Measurements from ENCODE around the gene LRBA. TPM values are rescaled to one million over a fixed set of nuclear protein-coding genes. Genes with fewer than 3 reads are reported as not detected.

LRBA gene
- total RNA-seq, 2 experiments from 2014 or later: 53.7 to 54.6 TPM

- Mint-ChIP-seq H3K27ac (no peak overlapping the region), H3K4me3 (no peak overlapping the region), H3K36me3 (ENCODE audit: low read depth) (peaks cover 22% of the 10 kb centered on the region), H3K4me1 (ENCODE audit: low read depth) (no peaks in the 10 kb centered on the region), H3K9me3 (peaks cover 5% of the 10 kb centered on the region), H3K27me3 (ENCODE audit: low read depth) (no peaks in the 10 kb centered on the region)
- CTCF ChIA-PET: no interaction called here
- intact Hi-C loops (cut with micrococcal nuclease): no loop called here
- no peak for DNase-seq
These were observed 567.7 kb downstream of the LRBA start for GRCh38 chr4:150447356-150447755.

- Mint-ChIP-seq H3K4me3 (no peak overlapping the region), H3K27ac (no peak overlapping the region), H3K4me1 (ENCODE audit: low read depth) (peaks cover 15% of the 10 kb centered on the region), H3K9me3 (no peaks in the 10 kb centered on the region), H3K27me3 (ENCODE audit: low read depth) (no peaks in the 10 kb centered on the region), H3K36me3 (ENCODE audit: low read depth) (peaks cover 19% of the 10 kb centered on the region)
- DNase-seq: no peak
- intact Hi-C loops (cut with micrococcal nuclease): loop anchor here (5.0 kb wide), 1 partner anchor 523 kb away; no protein-coding TSS in a partner anchor
- CTCF ChIA-PET: no interaction called here
These were observed 575.6 kb downstream of the LRBA start for GRCh38 chr4:150439451-150439933.

- H3K4me3 Mint-ChIP-seq: no peak overlapping the region
- CTCF ChIA-PET: interaction anchor here (0.6 kb wide), 1 partner anchor 595 kb away, joined by 3 read pairs; no protein-coding TSS in a partner anchor
- peaks cover 15% of the 10 kb centered on the region for H3K4me1 Mint-ChIP-seq (ENCODE audit: low read depth)
- intact Hi-C loops (cut with micrococcal nuclease): loop anchor here (1.0 to 5.0 kb wide), 5 partner anchors 82 to 663 kb away; partner anchors contain the start of gene RPS3A
- peaks cover 15% of the 10 kb centered on the region for H3K36me3 Mint-ChIP-seq (ENCODE audit: low read depth)
- peak; percentile 42 for DNase-seq
- H3K27ac Mint-ChIP-seq: peak overlapping the region; percentile 66
- no peaks in the 10 kb centered on the region for H3K27me3 Mint-ChIP-seq (ENCODE audit: low read depth)
- H3K9me3 Mint-ChIP-seq: no peaks in the 10 kb centered on the region
These were observed 578.3 kb downstream of the LRBA start for GRCh38 chr4:150436598-150437370.

GRCh38 chr4:150431221-150431620 lies 583.9 kb downstream of the LRBA start:
- Mint-ChIP-seq H3K27me3 (ENCODE audit: low read depth) (no peaks in the 10 kb centered on the region), H3K4me1 (ENCODE audit: low read depth) (peaks cover 3% of the 10 kb centered on the region), H3K36me3 (ENCODE audit: low read depth) (peaks cover 19% of the 10 kb centered on the region), H3K27ac (no peak overlapping the region), H3K9me3 (no peaks in the 10 kb centered on the region), H3K4me3 (no peak overlapping the region)
- CTCF ChIA-PET: no interaction called here
- DNase-seq: no peak
- intact Hi-C loops (cut with micrococcal nuclease): no loop called here

GRCh38 chr4:150425161-150425560 lies 589.9 kb downstream of the LRBA start:
- H3K4me3 Mint-ChIP-seq: no peak overlapping the region
- no peak for DNase-seq
- CTCF ChIA-PET: no interaction called here
- H3K27me3 Mint-ChIP-seq (ENCODE audit: low read depth): no peaks in the 10 kb centered on the region
- no peak overlapping the region for H3K27ac Mint-ChIP-seq
- intact Hi-C loops (cut with micrococcal nuclease): no loop called here
- peaks cover 12% of the 10 kb centered on the region for H3K36me3 Mint-ChIP-seq (ENCODE audit: low read depth)
- no peaks in the 10 kb centered on the region for H3K9me3 Mint-ChIP-seq
- H3K4me1 Mint-ChIP-seq (ENCODE audit: low read depth): no peaks in the 10 kb centered on the region

- Mint-ChIP-seq H3K4me1 (ENCODE audit: low read depth) (no peaks in the 10 kb centered on the region), H3K27ac (no peak overlapping the region), H3K27me3 (ENCODE audit: low read depth) (no peaks in the 10 kb centered on the region), H3K9me3 (no peaks in the 10 kb centered on the region), H3K4me3 (no peak overlapping the region), H3K36me3 (ENCODE audit: low read depth) (peaks cover 12% of the 10 kb centered on the region)
- no peak for DNase-seq
- intact Hi-C loops (cut with micrococcal nuclease): no loop called here
- CTCF ChIA-PET: interaction anchor here (0.9 kb wide), 1 partner anchor 443 kb away, joined by 9 read pairs; no protein-coding TSS in a partner anchor
These were observed 591.6 kb downstream of the LRBA start for GRCh38 chr4:150423503-150423902.

- CTCF ChIA-PET: interaction anchor here (0.9 kb wide), 1 partner anchor 443 kb away, joined by 9 read pairs; no protein-coding TSS in a partner anchor
- H3K4me3 Mint-ChIP-seq: no peak overlapping the region
- intact Hi-C loops (cut with micrococcal nuclease): no loop called here
- H3K9me3 Mint-ChIP-seq: no peaks in the 10 kb centered on the region
- no peaks in the 10 kb centered on the region for H3K27me3 Mint-ChIP-seq (ENCODE audit: low read depth)
- peaks cover 12% of the 10 kb centered on the region for H3K36me3 Mint-ChIP-seq (ENCODE audit: low read depth)
- no peaks in the 10 kb centered on the region for H3K4me1 Mint-ChIP-seq (ENCODE audit: low read depth)
- no peak for DNase-seq
- no peak overlapping the region for H3K27ac Mint-ChIP-seq
These were observed 592.0 kb downstream of the LRBA start for GRCh38 chr4:150423074-150423473.

GRCh38 chr4:150421612-150422011 lies 593.5 kb downstream of the LRBA start:
- peaks cover 12% of the 10 kb centered on the region for H3K36me3 Mint-ChIP-seq (ENCODE audit: low read depth)
- no peak overlapping the region for H3K4me3 Mint-ChIP-seq
- no peaks in the 10 kb centered on the region for H3K4me1 Mint-ChIP-seq (ENCODE audit: low read depth)
- CTCF ChIA-PET: no interaction called here
- no peak for DNase-seq
- H3K27me3 Mint-ChIP-seq (ENCODE audit: low read depth): no peaks in the 10 kb centered on the region
- no peaks in the 10 kb centered on the region for H3K9me3 Mint-ChIP-seq
- no peak overlapping the region for H3K27ac Mint-ChIP-seq
- intact Hi-C loops (cut with micrococcal nuclease): no loop called here

- Mint-ChIP-seq H3K36me3 (ENCODE audit: low read depth) (peaks cover 14% of the 10 kb centered on the region), H3K4me3 (no peak overlapping the region), H3K4me1 (ENCODE audit: low read depth) (no peaks in the 10 kb centered on the region), H3K27ac (no peak overlapping the region), H3K9me3 (no peaks in the 10 kb centered on the region), H3K27me3 (ENCODE audit: low read depth) (no peaks in the 10 kb centered on the region)
- intact Hi-C loops (cut with micrococcal nuclease): no loop called here
- no peak for DNase-seq
- CTCF ChIA-PET: no interaction called here
These were observed 595.1 kb downstream of the LRBA start for GRCh38 chr4:150419939-150420338.

GRCh38 chr4:150418757-150419410 lies 596.2 kb downstream of the LRBA start:
- Mint-ChIP-seq H3K4me3 (no peak overlapping the region), H3K27ac (no peak overlapping the region), H3K4me1 (ENCODE audit: low read depth) (no peaks in the 10 kb centered on the region), H3K9me3 (no peaks in the 10 kb centered on the region), H3K27me3 (ENCODE audit: low read depth) (no peaks in the 10 kb centered on the region), H3K36me3 (ENCODE audit: low read depth) (peaks cover 18% of the 10 kb centered on the region)
- CTCF ChIA-PET: interaction anchor here (0.6 kb wide), 1 partner anchor 414 kb away, joined by 3 read pairs; no protein-coding TSS in a partner anchor
- intact Hi-C loops (cut with micrococcal nuclease): no loop called here
- no peak for DNase-seq

GRCh38 chr4:150415213-150415612 lies 599.9 kb downstream of the LRBA start:
- no peak for DNase-seq
- intact Hi-C loops (cut with micrococcal nuclease): no loop called here
- H3K27me3 Mint-ChIP-seq (ENCODE audit: low read depth): no peaks in the 10 kb centered on the region
- no peak overlapping the region for H3K27ac Mint-ChIP-seq
- peaks cover 10% of the 10 kb centered on the region for H3K36me3 Mint-ChIP-seq (ENCODE audit: low read depth)
- H3K4me3 Mint-ChIP-seq: no peak overlapping the region
- no peaks in the 10 kb centered on the region for H3K4me1 Mint-ChIP-seq (ENCODE audit: low read depth)
- CTCF ChIA-PET: no interaction called here
- H3K9me3 Mint-ChIP-seq: no peaks in the 10 kb centered on the region

- Mint-ChIP-seq H3K27me3 (ENCODE audit: low read depth) (no peaks in the 10 kb centered on the region), H3K27ac (no peak overlapping the region), H3K4me1 (ENCODE audit: low read depth) (no peaks in the 10 kb centered on the region), H3K4me3 (no peak overlapping the region), H3K36me3 (ENCODE audit: low read depth) (peaks cover 13% of the 10 kb centered on the region), H3K9me3 (no peaks in the 10 kb centered on the region)
- intact Hi-C loops (cut with micrococcal nuclease): no loop called here
- no peak for DNase-seq
- CTCF ChIA-PET: no interaction called here
These were observed 603.6 kb downstream of the LRBA start for GRCh38 chr4:150411520-150411919.

Measured in activated naive CD4-positive, alpha-beta T cell treated with anti-CD3 and anti-CD28 coated beads for 36 hours (primary cell).